HepG2 (cell line): ENCODE results near the gene IFIT1B. TPM values are rescaled to one million over a fixed set of nuclear protein-coding genes. Genes with fewer than 3 reads are reported as not detected.

Source experiments
- GTF3A ChIP-seq: sonication (generic); formaldehyde crosslinking; conservative IDR thresholded peaks from 2 replicates; pipeline ENCODE4 v1.4.0; 2020; ENCODE audit warnings: mild to moderate bottlenecking, missing genetic modification reagents
- HNF4A ChIP-seq: sonication (generic); formaldehyde crosslinking; IDR thresholded peaks from 2 replicates; pipeline ENCODE4 v1.4.0; 2020; ENCODE audit warnings: missing genetic modification reagents
- KLF12 ChIP-seq: sonication (generic); formaldehyde crosslinking; IDR thresholded peaks from 2 replicates; pipeline ENCODE4 v1.4.0; 2020; ENCODE audit warnings: missing genetic modification reagents, borderline replicate concordance
- NBN ChIP-seq: fragments of 450-650 bp; conservative IDR thresholded peaks from 2 replicates; pipeline ENCODE4 v1.6.1; 2017
- PAWR ChIP-seq: sonication (generic); formaldehyde crosslinking; IDR thresholded peaks from 2 replicates; pipeline ENCODE4 v1.4.0; 2020; ENCODE audit warnings: missing genetic modification reagents, mild to moderate bottlenecking, borderline replicate concordance
- PITX1 ChIP-seq: sonication (generic); formaldehyde crosslinking; IDR thresholded peaks from 2 replicates; pipeline ENCODE4 v1.5.1; 2020; ENCODE audit warnings: mild to moderate bottlenecking, missing genetic modification reagents
- POLR2G ChIP-seq: fragments of 200-400 bp; formaldehyde crosslinking; IDR thresholded peaks from 2 replicates; pipeline ENCODE4 v1.6.1; 2018; ENCODE audit warnings: mild to moderate bottlenecking, low read depth, low read length, moderate library complexity
- SOX6 ChIP-seq, 2 experiments: fragments of 450-650 bp in 1 of 2; sonication (generic) in 1 of 2; formaldehyde crosslinking in 1 of 2; IDR thresholded peaks; 2 replicates each; pipeline versions ENCODE4 v1.4.0 to v1.6.1; 2017 to 2020; ENCODE audit warnings: antibody characterized with exemption in 1 of 2, mild to moderate bottlenecking in 1 of 2, missing genetic modification reagents in 1 of 2
- ZMYM3 ChIP-seq: sonication (generic); formaldehyde crosslinking; IDR thresholded peaks from 2 replicates; pipeline ENCODE4 v1.5.1; 2020; ENCODE audit warnings: mild to moderate bottlenecking, missing genetic modification reagents
- ZNF30 ChIP-seq: sonication (generic); formaldehyde crosslinking; IDR thresholded peaks from 2 replicates; pipeline ENCODE4 v1.5.0; 2020; ENCODE audit warnings: mild to moderate bottlenecking, missing genetic modification reagents
- ZNF619 ChIP-seq: sonication (generic); formaldehyde crosslinking; IDR thresholded peaks from 2 replicates; pipeline ENCODE4 v1.4.0; 2020; ENCODE audit warnings: mild to moderate bottlenecking, missing genetic modification reagents
- ZNF720 ChIP-seq: sonication (generic); formaldehyde crosslinking; IDR thresholded peaks from 2 replicates; pipeline ENCODE4 v1.4.0; 2020; ENCODE audit warnings: missing genetic modification reagents
- ZNF891 ChIP-seq: sonication (generic); formaldehyde crosslinking; IDR thresholded peaks from 2 replicates; pipeline ENCODE4 v1.5.0; 2020; ENCODE audit warnings: mild to moderate bottlenecking, missing genetic modification reagents
- ZSCAN30 ChIP-seq: sonication (generic); formaldehyde crosslinking; IDR thresholded peaks from 2 replicates; pipeline ENCODE4 v1.5.0; 2020; ENCODE audit warnings: mild to moderate bottlenecking, missing genetic modification reagents
- polyA plus RNA-seq, 8 experiments: library from polyadenylated mRNA; depleted of rRNA in 3 of 8; stranded (reverse) in 7 of 8; unstranded in 1 of 8; fragments of >200 nt; fragmentation: Illumina TruSeq in 4 of 8; extraction: Trizol in 4 of 8; gene quantifications; 2 replicates each; pipeline versions ENCODE4 v1.2.1 to v1.2.3, GENCODE V29; 2011 to 2016; ENCODE audit warnings: low read depth in 4 of 8, missing spikeins in 1 of 8, mixed read lengths in 1 of 8; ENCODE audit not compliant: insufficient read depth in 1 of 8
- total RNA-seq, 5 experiments: library from RNA; depleted of rRNA; stranded (reverse); fragments of >200 nt; fragmentation: Illumina TruSeq; extraction: Trizol; gene quantifications; 2 replicates each; pipeline ENCODE4 v1.2.3, GENCODE V29; 2016; ENCODE audit warnings: low read depth in 1 of 5
- TF ChIP-seq, protein P1 (sequence below): IDR thresholded peaks from 2 replicates; pipeline ENCODE4 v1.4.0; 2020; ENCODE audit warnings: mild to moderate bottlenecking, missing genetic modification reagents
- TF ChIP-seq, protein P2 (sequence below): sonication (generic); formaldehyde crosslinking; IDR thresholded peaks from 2 replicates; pipeline ENCODE4 v1.4.0; 2020; ENCODE audit warnings: missing genetic modification reagents
- TF ChIP-seq, protein P3 (sequence below): sonication (generic); formaldehyde crosslinking; IDR thresholded peaks from 2 replicates; pipeline ENCODE4 v1.9.0; 2021; ENCODE audit warnings: missing genetic modification reagents, mild to moderate bottlenecking, borderline replicate concordance
- TF ChIP-seq, protein P4 (sequence below): sonication (generic); formaldehyde crosslinking; IDR thresholded peaks from 2 replicates; pipeline ENCODE4 v1.5.0; 2020; ENCODE audit warnings: missing genetic modification reagents

IFIT1B gene
- total and polyA plus RNA-seq, 2 of the 13 experiments (the other 11 are each of a cell fraction or from before 2014, with no cell fraction given): not detected

DNA sequence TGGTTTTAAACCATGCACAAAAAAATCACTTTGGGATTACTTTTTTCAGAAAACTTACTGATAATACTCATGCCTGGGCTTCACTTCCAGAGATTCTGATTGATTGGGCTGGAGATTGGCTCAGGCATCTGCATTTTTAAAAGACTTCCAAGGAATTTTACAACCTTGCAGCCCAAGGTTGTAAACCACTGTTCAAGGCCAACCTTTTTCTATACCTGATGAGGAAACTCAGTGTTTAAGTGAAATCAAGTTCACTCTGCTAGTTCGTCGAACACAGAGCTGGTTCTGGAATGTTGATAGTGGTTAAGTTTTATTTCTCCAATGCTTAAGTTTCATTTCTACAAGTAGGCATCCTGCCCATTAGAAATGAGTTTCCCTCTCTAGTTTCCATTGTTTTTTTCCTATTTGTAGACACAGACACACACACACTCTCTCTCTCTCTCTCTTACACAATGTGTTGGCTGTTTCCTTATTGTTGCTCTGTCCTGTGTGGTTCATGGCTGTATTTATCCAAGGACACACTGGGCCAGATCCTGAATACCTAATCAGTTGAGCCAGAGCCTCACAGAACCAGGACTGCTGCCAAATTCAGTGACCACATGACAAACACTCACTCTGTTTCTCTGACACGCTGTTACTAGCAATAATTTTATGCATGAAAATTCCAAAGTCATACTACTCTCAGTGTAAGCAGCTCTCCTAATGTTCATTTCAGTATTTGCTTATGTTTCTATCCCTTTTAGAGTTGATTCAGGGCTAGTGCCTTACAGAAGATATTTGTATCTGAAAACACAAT, 3.7 kb upstream of the IFIT1B start (continued):
- TF ChIP-seq GTF3A (CRISPR knock-in tag): no peak
- no peak for TF ChIP-seq ZMYM3 (CRISPR knock-in tag)
- TF ChIP-seq, protein P1, sequence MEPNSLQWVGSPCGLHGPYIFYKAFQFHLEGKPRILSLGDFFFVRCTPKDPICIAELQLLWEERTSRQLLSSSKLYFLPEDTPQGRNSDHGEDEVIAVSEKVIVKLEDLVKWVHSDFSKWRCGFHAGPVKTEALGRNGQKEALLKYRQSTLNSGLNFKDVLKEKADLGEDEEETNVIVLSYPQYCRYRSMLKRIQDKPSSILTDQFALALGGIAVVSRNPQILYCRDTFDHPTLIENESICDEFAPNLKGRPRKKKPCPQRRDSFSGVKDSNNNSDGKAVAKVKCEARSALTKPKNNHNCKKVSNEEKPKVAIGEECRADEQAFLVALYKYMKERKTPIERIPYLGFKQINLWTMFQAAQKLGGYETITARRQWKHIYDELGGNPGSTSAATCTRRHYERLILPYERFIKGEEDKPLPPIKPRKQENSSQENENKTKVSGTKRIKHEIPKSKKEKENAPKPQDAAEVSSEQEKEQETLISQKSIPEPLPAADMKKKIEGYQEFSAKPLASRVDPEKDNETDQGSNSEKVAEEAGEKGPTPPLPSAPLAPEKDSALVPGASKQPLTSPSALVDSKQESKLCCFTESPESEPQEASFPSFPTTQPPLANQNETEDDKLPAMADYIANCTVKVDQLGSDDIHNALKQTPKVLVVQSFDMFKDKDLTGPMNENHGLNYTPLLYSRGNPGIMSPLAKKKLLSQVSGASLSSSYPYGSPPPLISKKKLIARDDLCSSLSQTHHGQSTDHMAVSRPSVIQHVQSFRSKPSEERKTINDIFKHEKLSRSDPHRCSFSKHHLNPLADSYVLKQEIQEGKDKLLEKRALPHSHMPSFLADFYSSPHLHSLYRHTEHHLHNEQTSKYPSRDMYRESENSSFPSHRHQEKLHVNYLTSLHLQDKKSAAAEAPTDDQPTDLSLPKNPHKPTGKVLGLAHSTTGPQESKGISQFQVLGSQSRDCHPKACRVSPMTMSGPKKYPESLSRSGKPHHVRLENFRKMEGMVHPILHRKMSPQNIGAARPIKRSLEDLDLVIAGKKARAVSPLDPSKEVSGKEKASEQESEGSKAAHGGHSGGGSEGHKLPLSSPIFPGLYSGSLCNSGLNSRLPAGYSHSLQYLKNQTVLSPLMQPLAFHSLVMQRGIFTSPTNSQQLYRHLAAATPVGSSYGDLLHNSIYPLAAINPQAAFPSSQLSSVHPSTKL (CRISPR knock-in tag): peak; percentile 97
- no peak for TF ChIP-seq ZNF619 (CRISPR knock-in tag)
- TF ChIP-seq, protein P2, sequence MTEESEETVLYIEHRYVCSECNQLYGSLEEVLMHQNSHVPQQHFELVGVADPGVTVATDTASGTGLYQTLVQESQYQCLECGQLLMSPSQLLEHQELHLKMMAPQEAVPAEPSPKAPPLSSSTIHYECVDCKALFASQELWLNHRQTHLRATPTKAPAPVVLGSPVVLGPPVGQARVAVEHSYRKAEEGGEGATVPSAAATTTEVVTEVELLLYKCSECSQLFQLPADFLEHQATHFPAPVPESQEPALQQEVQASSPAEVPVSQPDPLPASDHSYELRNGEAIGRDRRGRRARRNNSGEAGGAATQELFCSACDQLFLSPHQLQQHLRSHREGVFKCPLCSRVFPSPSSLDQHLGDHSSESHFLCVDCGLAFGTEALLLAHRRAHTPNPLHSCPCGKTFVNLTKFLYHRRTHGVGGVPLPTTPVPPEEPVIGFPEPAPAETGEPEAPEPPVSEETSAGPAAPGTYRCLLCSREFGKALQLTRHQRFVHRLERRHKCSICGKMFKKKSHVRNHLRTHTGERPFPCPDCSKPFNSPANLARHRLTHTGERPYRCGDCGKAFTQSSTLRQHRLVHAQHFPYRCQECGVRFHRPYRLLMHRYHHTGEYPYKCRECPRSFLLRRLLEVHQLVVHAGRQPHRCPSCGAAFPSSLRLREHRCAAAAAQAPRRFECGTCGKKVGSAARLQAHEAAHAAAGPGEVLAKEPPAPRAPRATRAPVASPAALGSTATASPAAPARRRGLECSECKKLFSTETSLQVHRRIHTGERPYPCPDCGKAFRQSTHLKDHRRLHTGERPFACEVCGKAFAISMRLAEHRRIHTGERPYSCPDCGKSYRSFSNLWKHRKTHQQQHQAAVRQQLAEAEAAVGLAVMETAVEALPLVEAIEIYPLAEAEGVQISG (CRISPR knock-in tag): no peak
- TF ChIP-seq, protein P3, sequence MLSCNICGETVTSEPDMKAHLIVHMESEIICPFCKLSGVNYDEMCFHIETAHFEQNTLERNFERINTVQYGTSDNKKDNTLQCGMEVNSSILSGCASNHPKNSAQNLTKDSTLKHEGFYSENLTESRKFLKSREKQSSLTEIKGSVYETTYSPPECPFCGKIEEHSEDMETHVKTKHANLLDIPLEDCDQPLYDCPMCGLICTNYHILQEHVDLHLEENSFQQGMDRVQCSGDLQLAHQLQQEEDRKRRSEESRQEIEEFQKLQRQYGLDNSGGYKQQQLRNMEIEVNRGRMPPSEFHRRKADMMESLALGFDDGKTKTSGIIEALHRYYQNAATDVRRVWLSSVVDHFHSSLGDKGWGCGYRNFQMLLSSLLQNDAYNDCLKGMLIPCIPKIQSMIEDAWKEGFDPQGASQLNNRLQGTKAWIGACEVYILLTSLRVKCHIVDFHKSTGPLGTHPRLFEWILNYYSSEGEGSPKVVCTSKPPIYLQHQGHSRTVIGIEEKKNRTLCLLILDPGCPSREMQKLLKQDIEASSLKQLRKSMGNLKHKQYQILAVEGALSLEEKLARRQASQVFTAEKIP (CRISPR knock-in tag): no peak
- no peak for TF ChIP-seq ZNF720
- no peak for TF ChIP-seq ZNF891 (CRISPR knock-in tag)
- peak; percentile 79 for TF ChIP-seq HNF4A (CRISPR knock-in tag)
- TF ChIP-seq SOX6 (IDR thresholded peaks at IDR 0.05): no peak; the same call in 1 of the 2 replicates
- TF ChIP-seq SOX6 (CRISPR knock-in tag; IDR thresholded peaks at IDR 0.05): peak; percentile 100
- TF ChIP-seq PAWR (CRISPR knock-in tag): no peak
- no peak for TF ChIP-seq NBN
- no peak for TF ChIP-seq ZNF30
- TF ChIP-seq, protein P4, sequence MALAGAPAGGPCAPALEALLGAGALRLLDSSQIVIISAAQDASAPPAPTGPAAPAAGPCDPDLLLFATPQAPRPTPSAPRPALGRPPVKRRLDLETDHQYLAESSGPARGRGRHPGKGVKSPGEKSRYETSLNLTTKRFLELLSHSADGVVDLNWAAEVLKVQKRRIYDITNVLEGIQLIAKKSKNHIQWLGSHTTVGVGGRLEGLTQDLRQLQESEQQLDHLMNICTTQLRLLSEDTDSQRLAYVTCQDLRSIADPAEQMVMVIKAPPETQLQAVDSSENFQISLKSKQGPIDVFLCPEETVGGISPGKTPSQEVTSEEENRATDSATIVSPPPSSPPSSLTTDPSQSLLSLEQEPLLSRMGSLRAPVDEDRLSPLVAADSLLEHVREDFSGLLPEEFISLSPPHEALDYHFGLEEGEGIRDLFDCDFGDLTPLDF (CRISPR knock-in tag): no peak
- TF ChIP-seq POLR2G: no peak
- TF ChIP-seq PITX1: no peak
- TF ChIP-seq ZSCAN30: no peak
- TF ChIP-seq KLF12 (CRISPR knock-in tag): no peak
